Motor neuron (in vitro differentiated cells): ENCODE measurements around the gene DCAF5. TPM values are rescaled to one million over a fixed set of nuclear protein-coding genes. Genes with fewer than 3 reads are reported as not detected.
"Not testable (repeated sequence)": the region's sequence is repeated elsewhere in the genome, so short reads cannot be mapped to it uniquely, and the experiment has no call there.

ENCODE experiments used
- ATAC-seq, 8 experiments: fragments of 200-7000 bp; cut with Tn5 transposase; replicated peaks in 6 of 8; 2 replicates each; pipeline ENCODE4 v1.8.0; 2021; ENCODE audit warnings: mild to moderate bottlenecking in 8 of 8, moderate library complexity in 8 of 8
- H3K27ac ChIP-seq, 2 donors: fragments of 250-450 bp; sonication (Bioruptor Pico); 2 replicates each; pipeline ENCODE4 v1.9.0; 2021; ENCODE audit warnings: antibody characterized with exemption in 2 of 2, mild to moderate bottlenecking in 2 of 2, moderate library complexity in 1 of 2
- H3K4me1 ChIP-seq, 2 donors: fragments of 250-450 bp; sonication (Bioruptor Pico); replicated peaks in 1 of 2; 2 replicates each; pipeline ENCODE4 v1.6.1; 2021; ENCODE audit warnings: antibody characterized with exemption in 2 of 2, mild to moderate bottlenecking in 2 of 2, moderate library complexity in 1 of 2
- H3K4me3 ChIP-seq, 5 donors: fragments of 250-450 bp; sonication (Bioruptor Pico); 2 replicates each; pipeline ENCODE4 v1.9.0; 2021; ENCODE audit warnings: antibody characterized with exemption in 5 of 5, mild to moderate bottlenecking in 5 of 5, moderate library complexity in 4 of 5
- WGBS, 10 experiments: fragments of 450-650 bp; shearing (Covaris generic); methylation state at CpG; one replicate each; pipeline ENCODE4 v1.0.0; 2022; 5-methylcytosine and 5-hydroxymethylcytosine counted together
- in situ Hi-C, 9 experiments: fragments of 400-800 bp; cut with MboI; loops; one replicate each; pipeline ENCODE4 v1.15.0; 2021; ENCODE audit warnings: low sequenced_read_pairs in 9 of 9, low pct_unique_long_range_greater_than_20kb in 2 of 9; ENCODE audit not compliant: unreplicated experiment in 9 of 9
- total RNA-seq, 8 experiments: library from RNA; unstranded; fragments of 300-600 nt; gene quantifications; 2 replicates each; pipeline versions ENCODE4 v1.2.3 to v1.2.4, GENCODE V29; 2022

Gene DCAF5
- total RNA-seq, 8 experiments from 2014 or later = 20.5 to 42.0 (median 27.5) TPM

GRCh38 chr14:69040353-69040752 is 112.6 kb downstream of the DCAF5 start:
- no peak for ATAC-seq
- H3K4me1 ChIP-seq = peaks cover 15 to 34% of the 10 kb centered on the region in 2 donors
- in situ Hi-C loops = no loop called here
- no peak overlapping the region for H3K27ac ChIP-seq
- 64 to 100% (median 98%) methylated on average over 1 to 2 of the region's 2 CpGs; no CpG with 5 or more reads in 2 of the 10 experiments for WGBS, 10 experiments
- H3K4me3 ChIP-seq = no peak overlapping the region

DNA sequence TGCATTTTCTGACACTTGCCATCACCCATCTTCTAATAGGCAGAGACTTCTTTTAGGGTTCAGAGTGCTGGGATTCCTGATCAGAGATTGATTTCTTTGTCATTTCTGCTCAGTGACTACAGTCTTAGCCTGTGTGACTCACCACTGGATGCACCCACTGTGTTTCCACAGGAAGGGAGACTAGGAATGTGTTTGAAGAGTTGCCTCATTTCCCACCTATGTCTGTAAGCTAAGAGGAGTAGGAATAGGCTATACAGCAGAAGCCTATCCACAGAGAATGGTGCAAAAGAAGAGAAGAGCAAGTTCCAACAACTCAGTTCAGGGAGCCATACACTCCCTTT is 113.7 kb downstream of the DCAF5 start:
- Histone ChIP-seq H3K27ac (no peak overlapping the region), H3K4me3 (no peak overlapping the region), H3K4me1 (peaks cover 11 to 29% of the 10 kb centered on the region in 2 donors)
- peak in 6 of 8 experiments; percentile 19 to 49 (median 38) for ATAC-seq
- in situ Hi-C loops = no loop called here

DNA sequence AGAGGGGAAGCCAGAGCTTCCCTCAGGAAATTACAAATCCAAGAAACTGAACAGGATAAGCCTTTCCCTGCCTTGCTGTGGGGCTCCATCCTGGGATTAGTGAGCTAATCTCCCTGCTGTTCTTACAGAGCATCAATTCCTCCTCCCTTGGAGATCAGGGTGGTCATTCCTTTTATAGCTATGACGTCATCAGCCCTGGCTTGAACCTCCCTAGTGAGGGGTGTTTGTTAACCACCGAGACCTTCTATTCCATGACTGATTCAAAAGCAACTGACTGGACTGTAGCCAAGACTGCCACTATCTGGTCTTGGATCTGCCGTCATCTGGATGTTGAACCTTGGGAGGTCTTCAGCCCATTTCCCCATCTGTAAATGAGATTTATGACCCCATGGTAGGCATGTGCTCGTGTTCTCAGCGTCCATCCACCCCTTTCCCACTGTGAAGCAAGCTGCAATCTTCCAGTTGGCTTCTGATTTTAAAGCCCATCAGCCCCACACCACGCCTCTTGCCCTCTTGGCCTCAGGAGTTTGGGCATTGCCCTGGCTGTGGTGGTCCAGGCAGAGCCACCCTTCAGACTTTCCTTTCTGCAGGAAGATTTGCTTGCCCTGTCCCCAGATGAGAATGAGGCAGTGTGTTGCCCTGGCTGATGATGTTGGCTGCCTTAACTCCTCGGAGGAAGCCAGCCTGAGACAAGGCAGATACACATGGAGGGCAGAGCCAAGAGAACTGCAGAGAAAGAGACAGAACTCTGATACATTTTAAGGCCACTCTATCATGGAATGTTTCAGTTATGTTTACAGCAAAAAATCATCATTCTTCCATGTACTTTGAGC is 114.2 kb downstream of the DCAF5 start:
- 20 to 100% (median 75%) methylated on average over 1 to 4 of the region's 7 CpGs; no CpG with 5 or more reads in 2 of the 10 experiments for WGBS, 10 experiments
- H3K4me3 ChIP-seq = no peak overlapping the region
- ATAC-seq = peak in 7 of 8 experiments; percentile 23 to 90 (median 85)
- H3K27ac ChIP-seq = peak overlapping the region in 1 of 2 donors; percentile 53
- H3K4me1 ChIP-seq = peaks cover 11 to 29% of the 10 kb centered on the region in 2 donors
- in situ Hi-C loops = no loop called here

DNA sequence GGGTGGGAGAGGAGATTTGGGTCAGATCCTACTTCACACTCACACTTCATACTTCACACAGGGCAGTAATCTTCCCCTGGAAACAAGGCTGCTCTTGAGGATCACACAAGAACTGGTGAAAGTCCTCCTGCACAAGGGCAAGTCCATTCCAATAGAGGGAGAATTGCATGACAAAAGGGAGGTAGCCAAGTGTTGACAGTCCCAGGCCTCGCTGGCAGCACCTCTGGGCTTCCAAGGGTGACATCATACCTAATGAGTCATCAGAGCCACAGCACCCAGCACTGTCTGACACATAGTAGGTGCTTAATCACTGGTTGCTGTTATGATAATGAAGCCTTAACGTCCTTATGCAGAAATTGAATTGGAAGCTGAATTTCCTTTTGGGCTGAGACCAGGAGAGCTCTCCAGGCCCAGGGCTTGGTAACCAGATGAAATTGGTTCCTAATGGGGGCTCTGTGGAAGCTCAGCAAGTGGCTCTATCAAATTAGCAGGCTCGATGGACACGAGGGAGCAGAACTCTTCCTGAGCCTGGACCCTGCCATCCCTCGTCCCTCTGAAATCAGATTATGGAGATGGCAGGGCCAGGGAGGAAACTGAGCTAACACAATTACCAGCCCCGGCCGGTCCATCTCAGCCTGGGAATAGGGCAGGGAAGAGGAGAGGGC is 115.0 kb downstream of the DCAF5 start:
- WGBS, 10 experiments = 27 to 100% (median 61%) methylated on average over 2 to 5 of the region's 7 CpGs; no CpG with 5 or more reads in 1 of the 10 experiments
- peak in 6 of 8 experiments; percentile 6 to 61 (median 59) for ATAC-seq
- H3K4me1 ChIP-seq = peaks cover 11 to 29% of the 10 kb centered on the region in 2 donors
- in situ Hi-C loops = no loop called here
- peak overlapping the region in 1 of 2 donors; percentile 53 for H3K27ac ChIP-seq
- H3K4me3 ChIP-seq = no peak overlapping the region

- H3K27ac ChIP-seq = no peak overlapping the region
- no peak overlapping the region for H3K4me3 ChIP-seq
- in situ Hi-C loops = no loop called here
- peaks cover 10 to 27% of the 10 kb centered on the region in 2 donors for H3K4me1 ChIP-seq
- WGBS, 10 experiments = 60 to 85% (median 78%) methylated on average over 1 to 8 of the region's 10 CpGs; no CpG with 5 or more reads in 4 of the 10 experiments
- no peak for ATAC-seq
These were observed 116.0 kb downstream of the DCAF5 start for GRCh38 chr14:69036757-69037506.

GRCh38 chr14:69034612-69035262 is 118.2 kb downstream of the DCAF5 start:
- in situ Hi-C loops = no loop called here
- WGBS, 10 experiments = 0 to 78% (median 51%) methylated on average over 3 to 7 of the region's 7 CpGs
- Histone ChIP-seq H3K4me3 (no peak overlapping the region), H3K27ac (no peak overlapping the region), H3K4me1 (peaks cover 0 to 25% of the 10 kb centered on the region in 2 donors)
- peak in 3 of 8 experiments; percentile 16 to 46 (median 35) for ATAC-seq

- Histone ChIP-seq H3K4me1 (no peaks in the 10 kb centered on the region), H3K27ac (no peak overlapping the region), H3K4me3 (no peak overlapping the region)
- 40 to 50% (median 44%) methylated on average over 1 of the region's 1 CpG; no CpG with 5 or more reads in 7 of the 10 experiments for WGBS, 10 experiments
- in situ Hi-C loops = no loop called here
- peak in 2 of 8 experiments; percentile 27 to 80 for ATAC-seq
These were observed 125.5 kb downstream of the DCAF5 start for GRCh38 chr14:69027242-69027913.

DNA sequence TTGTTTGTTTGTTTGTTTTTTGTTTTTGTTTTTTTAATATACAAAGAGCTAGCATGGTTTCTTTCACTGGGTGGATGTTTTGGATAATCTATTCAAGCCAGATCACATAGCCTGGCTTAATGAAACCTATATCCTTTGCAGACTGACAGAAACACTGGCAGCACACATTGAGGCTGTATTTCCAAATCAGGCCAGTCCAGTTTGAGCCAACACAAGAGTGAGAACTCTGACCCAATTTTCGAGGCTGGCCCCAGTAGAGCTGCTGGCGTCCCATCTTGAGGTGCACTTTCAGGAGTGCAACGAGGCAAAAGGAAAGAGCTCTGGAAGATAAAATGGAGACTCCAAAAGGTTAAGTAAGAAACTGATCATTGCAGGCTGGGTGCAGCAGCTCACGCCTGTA is 129.9 kb downstream of the DCAF5 start:
- Histone ChIP-seq H3K4me3 (no peak overlapping the region), H3K4me1 (no peaks in the 10 kb centered on the region), H3K27ac (no peak overlapping the region)
- in situ Hi-C loops = no loop called here
- WGBS, 10 experiments = 40 to 100% (median 65%) methylated on average over 1 to 4 of the region's 4 CpGs; no CpG with 5 or more reads in 3 of the 10 experiments
- no peak for ATAC-seq

DNA sequence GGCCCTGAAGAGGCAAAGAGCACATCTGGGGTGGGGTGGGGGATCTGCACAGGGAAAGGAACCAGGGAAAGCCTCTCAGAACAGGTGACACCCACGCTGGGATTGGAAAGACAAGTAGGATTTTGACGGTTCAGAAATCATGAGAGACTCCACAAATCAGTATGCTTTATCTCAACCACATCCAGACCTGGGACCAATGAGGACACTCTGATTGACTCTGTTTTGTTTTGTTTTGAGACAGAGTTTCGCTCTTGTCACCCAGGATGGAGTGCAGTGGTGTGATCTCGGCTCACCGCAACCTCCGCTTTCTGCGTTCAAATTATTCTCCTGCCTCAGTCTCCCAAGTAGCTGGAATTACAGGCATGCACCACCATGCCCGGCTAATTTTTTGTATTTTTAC is 130.8 kb downstream of the DCAF5 start:
- H3K4me1 ChIP-seq, H3K27ac ChIP-seq, H3K4me3 ChIP-seq, in situ Hi-C loops, ATAC-seq: not testable (repeated sequence)
- 62 to 100% (median 89%) methylated on average over 3 to 8 of the region's 8 CpGs; no CpG with 5 or more reads in 2 of the 10 experiments for WGBS, 10 experiments

- H3K27ac ChIP-seq = no peak overlapping the region
- peak in 2 of 8 experiments; percentile 37 to 50 for ATAC-seq
- WGBS, 10 experiments = 0 to 83% methylated on average over 1 of the region's 4 CpGs; no CpG with 5 or more reads in 8 of the 10 experiments
- in situ Hi-C loops = no loop called here
- H3K4me1 ChIP-seq = peaks cover 0 to 7% of the 10 kb centered on the region in 2 donors
- no peak overlapping the region for H3K4me3 ChIP-seq
These were observed 135.2 kb downstream of the DCAF5 start for GRCh38 chr14:69017706-69018105.

GRCh38 chr14:69014829-69015259 is 138.1 kb downstream of the DCAF5 start:
- ATAC-seq = peak in 3 of 8 experiments; percentile 15 to 81 (median 19)
- no peak overlapping the region for H3K4me3 ChIP-seq
- H3K4me1 ChIP-seq = peaks cover 0 to 7% of the 10 kb centered on the region in 2 donors
- H3K27ac ChIP-seq = no peak overlapping the region
- 40 to 100% (median 93%) methylated on average over 3 of the region's 6 CpGs; no CpG with 5 or more reads in 5 of the 10 experiments for WGBS, 10 experiments
- in situ Hi-C loops = no loop called here
